ENCODE measurements around the gene DDI2.

The DDI2 gene

DNA sequence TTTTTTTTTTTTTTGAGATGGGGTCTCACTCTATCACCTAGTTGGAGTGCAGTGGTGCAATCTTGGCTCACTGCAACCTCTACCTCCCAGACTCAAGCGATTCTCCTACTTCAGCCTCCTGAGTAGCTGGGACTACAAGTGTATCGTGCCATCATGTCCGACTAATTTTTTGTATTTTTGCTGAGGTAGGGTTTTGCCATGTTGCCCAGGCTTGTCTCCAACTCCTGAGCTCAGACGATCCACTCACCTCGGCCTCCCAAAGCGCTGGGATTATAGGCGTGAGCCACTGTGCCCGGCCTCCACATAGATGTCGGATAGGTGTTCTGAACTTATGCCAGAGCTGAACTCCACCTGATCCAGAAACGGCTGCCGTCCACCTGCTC lies 87.9 kb downstream of the DDI2 start:
- DNase-seq, result no peak

DNA sequence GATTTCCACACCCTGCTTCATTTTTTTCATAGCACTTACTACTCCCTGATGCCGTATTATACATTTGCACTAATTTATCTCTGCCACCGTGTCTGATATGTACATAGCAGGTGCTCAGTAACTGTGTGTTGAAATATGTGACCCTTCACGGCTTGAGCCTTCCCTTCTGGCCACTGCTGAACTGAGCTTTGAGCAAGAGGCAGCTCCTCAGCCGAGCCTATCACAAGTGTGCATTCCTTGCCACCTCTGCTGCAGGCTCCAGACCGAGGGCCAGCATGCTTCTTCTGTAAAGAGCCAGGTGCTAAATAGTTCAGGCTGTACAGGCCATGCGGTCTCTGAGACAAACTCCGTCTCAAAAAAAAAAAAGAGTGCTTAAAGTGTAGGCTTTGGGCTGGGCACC lies 89.5 kb downstream of the DDI2 start:
- no peak for DNase-seq

DNA sequence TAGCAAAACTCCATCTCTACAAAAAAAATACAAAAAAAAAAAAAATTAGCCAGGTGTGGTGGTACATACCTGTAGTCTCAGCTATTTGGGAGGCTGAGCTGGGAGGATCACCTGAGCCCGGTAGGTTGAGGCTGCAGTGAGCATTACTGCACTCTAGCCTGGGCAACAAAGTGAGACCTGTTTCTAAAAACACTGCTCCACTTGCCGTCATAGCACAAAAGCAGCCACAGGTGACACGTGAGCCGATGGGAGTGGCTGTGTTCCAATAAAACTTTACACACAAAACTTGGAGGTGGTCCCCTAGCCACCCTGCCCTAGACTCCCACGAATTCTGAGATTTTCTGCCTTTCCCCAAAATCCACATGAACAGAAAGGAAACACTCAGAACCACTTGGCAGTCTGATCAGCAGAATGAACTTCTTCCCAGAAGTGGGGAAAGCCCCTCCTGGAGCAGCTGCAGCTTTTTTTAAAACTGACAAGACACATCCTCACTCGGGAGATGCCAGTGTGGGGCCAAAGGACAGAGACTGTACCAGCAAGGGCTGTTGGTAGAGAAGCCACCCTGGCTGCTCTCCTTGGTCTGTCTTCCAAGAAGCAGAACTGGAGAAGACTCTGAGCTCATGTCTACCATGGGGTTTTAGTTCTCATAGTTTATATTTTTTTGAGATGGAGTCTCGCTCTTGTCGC lies 90.1 kb downstream of the DDI2 start:
- DNase-seq, result no peak

GRCh38 chr1:15708486-15709137 lies 91.4 kb downstream of the DDI2 start:
- DNase-seq, result no peak

GRCh38 chr1:15709226-15709625 lies 92.0 kb downstream of the DDI2 start:
- DNase-seq, result peak in 1 of 2 experiments; percentile 4

DNA sequence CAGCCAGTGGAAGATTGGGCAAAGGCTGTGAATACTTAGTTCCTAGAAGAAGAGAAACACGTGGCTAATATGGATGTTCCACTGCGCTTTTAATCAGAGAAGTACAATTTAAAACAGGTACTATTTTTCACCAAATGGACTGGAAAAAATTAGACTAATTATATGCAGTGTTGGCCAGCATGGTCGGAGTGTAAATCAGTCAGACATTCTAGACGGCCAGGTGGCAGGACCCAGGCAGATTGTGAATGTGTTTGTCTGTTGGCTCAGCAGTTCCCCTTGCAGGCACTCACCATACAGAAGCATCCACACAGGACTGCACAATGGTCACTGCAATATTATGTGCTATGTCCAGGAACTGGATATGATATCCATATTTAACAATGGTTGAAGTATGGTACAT lies 94.9 kb downstream of the DDI2 start:
- peak in 1 of 2 experiments; percentile 22 for DNase-seq

DNA sequence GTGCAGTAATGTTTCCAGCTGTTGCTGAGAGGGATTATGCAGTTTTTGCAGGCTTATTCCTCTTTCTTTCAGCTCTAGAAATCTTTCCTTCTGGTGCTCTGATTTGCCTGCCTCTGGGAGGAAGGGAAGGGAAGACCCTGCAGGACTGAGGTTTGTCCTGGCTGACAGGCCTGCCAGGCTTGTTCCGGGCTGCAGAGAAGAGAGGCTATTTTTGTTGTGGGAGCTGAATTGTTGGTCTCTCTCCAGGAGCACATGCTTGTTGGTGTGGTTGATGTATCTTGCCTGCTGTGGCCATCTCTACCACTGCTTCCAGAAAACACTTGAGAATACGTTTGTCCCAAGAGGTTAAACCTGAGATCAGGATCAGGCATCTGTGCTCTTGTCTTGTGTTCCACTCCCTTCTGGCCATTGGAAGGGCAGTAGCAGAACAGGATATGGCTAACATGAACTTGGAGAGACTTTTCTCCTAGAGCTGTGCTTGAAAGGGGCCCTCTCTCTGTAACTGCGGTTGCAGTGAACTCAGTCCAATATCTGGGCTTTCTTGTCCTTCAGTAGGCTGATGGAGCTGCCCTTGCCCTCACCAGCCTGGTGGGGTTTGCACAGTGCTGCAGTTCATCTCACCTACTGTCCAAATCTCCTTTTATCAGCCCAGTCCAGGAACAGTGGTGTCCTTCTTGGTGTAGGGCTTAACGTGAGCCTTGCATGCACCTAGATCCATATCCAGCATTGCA lies 97.3 kb downstream of the DDI2 start:
- DNase-seq, result no peak

DNA sequence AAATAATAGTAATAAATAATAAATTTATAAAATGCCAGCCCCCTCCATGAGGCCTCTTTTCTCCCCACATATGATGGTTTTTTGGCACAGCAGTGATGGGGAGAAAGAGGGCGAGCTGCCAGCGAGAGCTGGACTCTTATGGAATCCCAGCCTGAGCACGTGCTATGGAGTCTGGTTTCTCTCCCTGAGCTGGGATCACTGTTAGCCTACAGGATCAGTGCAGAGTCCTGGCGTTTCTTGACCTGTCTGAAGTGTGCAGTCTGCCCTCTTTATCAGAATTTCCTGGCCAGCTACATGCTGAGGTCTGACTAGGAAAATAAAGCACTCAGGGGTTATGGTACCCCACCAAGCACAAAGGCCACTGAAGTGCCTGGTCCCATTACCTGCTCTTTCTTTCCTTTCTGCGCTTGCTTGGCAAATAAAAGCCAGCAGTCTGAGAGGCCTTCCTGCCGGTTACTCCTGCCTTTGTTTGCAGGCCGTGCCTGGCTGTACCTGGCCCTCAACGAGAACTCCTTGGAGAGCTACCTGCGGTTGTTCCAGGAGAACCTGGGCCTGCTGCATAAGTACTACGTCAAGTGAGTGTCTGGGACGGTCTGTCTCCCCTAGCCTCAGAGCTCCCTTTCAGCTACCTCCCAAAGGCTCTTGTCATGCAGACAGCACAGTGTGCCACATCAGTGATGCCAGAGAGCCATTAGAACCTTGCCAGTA lies 100.3 kb downstream of the DDI2 start:
- no peak for DNase-seq

GRCh38 chr1:15718199-15718601 lies 100.9 kb downstream of the DDI2 start:
- DNase-seq, result no peak
